ENCODE data around the gene PCLO. TPM values are rescaled to one million over a fixed set of nuclear protein-coding genes. Genes with fewer than 3 reads are reported as not detected.

PCLO gene
- total RNA-seq, 1 donor from 2014 or later: 1.7 TPM

DNA sequence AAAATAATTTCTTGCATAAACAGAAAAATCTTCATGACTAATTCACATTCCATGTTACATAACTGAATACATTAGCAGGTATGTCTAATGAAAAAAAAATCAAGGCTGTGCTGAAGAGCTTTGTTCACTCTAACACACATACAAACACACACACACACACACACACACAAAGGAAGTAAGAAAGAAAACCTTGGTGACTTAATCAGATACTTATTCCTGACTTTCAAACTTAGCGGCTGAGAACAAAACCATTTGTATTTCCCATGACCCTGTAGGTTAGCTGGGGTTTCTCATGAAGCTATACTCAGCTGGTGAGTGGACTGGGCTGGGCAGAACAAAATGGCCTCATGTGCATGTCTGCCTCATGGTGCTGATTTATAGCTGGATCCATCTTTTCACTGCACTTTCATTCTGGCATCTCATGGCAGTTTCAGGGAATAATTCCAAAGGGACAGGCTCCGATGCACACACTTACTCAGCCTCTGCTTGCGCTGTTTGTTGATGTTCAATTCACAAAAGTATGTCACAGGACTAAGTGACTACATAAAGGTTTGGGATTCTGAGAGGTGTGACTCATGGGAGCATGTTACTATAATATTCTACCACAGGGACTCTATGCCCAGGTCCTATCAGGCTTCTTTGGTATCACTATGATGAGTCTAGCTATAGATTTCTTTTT lies 161.2 kb downstream of the PCLO start:
- intact Hi-C loops (cut with DNase I): no loop called here
- no peak for ATAC-seq
- DNase-seq (ENCODE audit: missing footprints): no peak

GRCh38 chr7:82998436-82998835 lies 164.2 kb downstream of the PCLO start:
- intact Hi-C loops (cut with DNase I): no loop called here
- ATAC-seq (no peak), DNase-seq (ENCODE audit: missing footprints) (no peak)

DNA sequence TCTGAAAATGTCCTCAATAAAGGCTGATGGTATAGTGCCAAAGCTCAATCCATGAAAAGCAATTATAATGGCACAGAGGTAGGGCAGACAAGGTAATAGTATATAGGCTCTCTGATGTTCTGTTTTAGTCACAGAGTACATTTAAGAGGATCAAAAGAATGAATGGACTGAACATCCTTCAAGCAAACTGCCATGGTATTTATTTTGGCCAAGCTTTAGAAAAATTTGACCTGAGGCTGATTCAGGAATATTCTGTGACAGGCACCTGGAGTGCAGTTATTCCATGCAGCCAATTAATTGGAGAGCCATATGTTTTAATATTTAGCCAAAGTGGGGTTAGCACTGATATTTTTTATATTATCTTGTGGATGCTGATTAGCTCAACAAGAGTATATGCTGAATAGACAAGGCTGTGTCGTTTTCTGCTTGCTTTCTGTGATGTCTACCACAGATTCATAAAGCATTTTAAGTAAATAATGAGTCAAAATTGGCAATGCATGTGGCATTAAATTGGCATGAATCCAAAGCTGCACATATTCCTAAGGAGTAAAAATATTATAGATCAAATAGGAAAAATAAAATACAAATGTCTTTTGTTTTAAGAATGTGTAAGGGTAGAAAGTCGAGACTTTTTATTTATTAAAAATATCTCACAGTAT lies 177.4 kb downstream of the PCLO start:
- DNase-seq (ENCODE audit: missing footprints) (no peak), ATAC-seq (no peak)
- intact Hi-C loops (cut with DNase I): no loop called here

DNA sequence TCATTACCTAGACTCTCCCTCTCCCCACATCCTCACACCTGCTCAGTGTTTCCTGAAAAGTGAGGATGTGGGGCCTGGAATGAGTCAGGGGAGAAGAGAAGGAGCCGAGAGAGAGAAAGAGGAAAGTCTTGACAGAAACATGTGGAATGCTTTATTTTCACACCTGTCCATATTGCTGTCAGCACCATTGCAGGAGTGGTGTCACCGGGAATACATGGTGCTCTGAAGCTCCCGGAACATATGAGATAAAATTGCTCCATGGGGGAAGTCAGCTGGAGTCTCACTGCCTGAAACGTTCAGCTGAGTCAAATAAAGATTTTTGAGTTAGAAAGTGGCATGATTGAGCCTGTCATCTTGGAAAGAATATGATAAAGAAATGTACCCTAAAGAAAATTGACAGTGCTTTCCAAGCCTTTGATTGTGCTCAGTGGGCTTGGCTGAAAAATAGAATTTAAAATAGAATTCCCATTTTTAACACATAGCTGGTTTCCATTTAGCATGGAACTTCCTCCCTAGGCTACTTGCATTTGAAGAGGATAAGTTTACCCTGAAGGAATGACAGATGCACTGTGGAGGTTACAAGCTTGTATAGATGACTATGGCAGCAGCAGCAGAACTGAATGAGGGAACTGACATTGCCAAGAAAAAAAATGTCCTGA lies 182.4 kb downstream of the PCLO start:
- DNase-seq (ENCODE audit: missing footprints) (no peak), ATAC-seq (no peak)
- intact Hi-C loops (cut with DNase I): no loop called here

- intact Hi-C loops (cut with DNase I): no loop called here
- ATAC-seq: no peak
- DNase-seq (ENCODE audit: missing footprints): no peak
These were observed 186.7 kb downstream of the PCLO start for GRCh38 chr7:82975811-82976468.

DNA sequence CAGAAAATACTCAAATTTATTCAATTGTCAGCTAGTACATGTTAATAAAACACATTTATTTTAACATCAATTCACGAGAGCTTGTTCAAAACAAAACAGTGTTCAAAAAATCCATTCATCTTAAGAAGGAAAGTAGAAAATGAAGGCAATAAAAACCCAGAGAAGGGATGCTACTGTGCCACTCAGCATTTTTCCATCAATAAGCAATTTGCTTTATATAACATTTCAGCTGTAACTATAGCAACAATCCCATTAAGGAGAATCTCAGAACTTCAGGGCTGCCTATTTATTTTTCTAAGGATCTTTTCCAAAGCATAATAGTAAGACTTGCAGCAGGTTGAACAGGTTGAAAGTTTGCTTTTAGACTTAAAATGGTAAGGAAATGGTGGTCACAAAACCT lies 190.5 kb downstream of the PCLO start:
- intact Hi-C loops (cut with DNase I): no loop called here
- no peak for DNase-seq (ENCODE audit: missing footprints)
- ATAC-seq: no peak

DNA sequence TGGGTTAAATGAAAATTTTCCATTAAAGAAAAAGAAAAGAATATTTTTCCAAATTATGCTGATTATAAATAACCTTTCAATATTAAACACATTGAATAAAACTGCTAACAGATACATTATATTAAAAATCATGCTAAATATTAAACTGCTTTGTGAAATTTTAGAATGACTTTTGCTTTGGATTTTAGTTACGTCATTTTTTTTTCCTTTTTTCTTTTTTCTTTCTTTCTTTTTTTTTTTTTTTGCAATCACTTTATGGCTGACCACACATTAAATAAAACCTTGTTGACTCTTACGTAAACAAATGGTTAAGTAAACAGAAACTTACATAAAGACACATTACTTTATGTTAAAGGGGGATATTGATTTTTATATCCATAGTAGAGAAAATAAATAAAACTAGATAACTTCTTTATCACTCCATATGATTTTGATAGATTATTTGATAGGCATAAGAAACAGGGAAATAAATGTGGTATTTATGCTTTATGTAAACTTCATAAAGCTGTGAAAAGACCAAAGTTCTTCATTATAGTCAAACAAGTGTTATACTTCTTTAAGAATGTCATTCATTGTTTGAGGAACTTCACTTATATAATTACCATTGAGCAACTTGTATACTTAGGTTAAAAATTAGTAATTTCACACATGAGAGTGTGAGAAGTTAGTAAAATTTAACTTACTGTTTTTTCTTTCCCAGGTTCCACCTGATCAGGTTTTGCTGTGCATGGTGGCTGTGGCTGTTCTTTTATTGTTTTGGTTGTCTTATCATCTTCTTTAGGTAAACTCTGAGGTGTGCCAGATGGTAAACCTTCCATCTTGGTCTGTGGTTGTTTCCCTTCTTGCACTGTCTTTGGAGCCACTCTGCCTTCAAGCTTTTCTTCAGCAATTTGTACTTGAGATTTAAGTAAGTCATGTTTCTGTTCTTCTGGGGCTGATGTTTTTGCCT lies 197.3 kb downstream of the PCLO start:
- no peak for ATAC-seq
- intact Hi-C loops (cut with DNase I): no loop called here
- DNase-seq (ENCODE audit: missing footprints): no peak

DNA sequence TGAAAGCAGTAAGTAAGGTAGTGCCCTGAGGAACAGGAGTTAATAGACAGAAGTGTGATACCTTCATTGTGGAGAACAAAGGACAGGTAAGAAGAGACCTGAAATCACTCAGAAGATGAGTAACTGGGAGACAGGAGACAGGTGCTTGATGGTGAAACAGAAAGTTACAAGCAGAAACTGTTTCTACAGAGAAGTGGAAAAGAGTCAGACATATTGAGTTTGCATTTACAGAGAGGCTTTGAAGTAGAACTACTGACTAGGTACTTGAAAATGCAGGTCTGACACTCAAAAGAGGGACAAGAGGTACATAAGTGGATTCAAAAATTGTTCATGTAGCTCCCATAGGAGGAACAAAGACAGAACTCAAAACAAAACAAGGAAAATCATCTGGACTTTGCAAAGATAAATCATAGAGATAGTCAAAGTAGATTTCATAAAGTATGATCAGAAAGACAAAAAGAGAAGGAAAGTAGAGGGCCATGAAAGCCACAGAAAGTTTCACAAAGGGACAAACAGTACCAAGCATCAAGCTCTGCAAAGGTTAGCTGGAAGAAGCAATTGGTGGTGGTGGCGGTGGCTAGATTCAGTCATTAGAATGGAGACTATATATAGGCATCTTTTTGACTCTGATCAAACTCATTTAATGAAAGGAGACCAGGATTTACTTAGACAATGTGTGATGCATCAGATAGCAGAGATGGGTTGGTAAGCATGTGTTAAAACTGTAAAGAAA lies 198.4 kb downstream of the PCLO start:
- intact Hi-C loops (cut with DNase I): no loop called here
- no peak for DNase-seq (ENCODE audit: missing footprints)
- no peak for ATAC-seq

GRCh38 chr7:82961240-82961639 lies 201.4 kb downstream of the PCLO start:
- intact Hi-C loops (cut with DNase I): no loop called here
- DNase-seq (ENCODE audit: missing footprints) (no peak), ATAC-seq (no peak)

- intact Hi-C loops (cut with DNase I): no loop called here
- no peak for DNase-seq (ENCODE audit: missing footprints)
- ATAC-seq: no peak
These were observed 203.2 kb downstream of the PCLO start for GRCh38 chr7:82959528-82959927.

GRCh38 chr7:82957521-82957920 lies 205.2 kb downstream of the PCLO start:
- DNase-seq (ENCODE audit: missing footprints): no peak
- intact Hi-C loops (cut with DNase I): no loop called here
- ATAC-seq: no peak

- DNase-seq (ENCODE audit: missing footprints) (no peak), ATAC-seq (no peak)
- intact Hi-C loops (cut with DNase I): no loop called here
These were observed 209.2 kb downstream of the PCLO start for GRCh38 chr7:82953324-82954027.

DNA sequence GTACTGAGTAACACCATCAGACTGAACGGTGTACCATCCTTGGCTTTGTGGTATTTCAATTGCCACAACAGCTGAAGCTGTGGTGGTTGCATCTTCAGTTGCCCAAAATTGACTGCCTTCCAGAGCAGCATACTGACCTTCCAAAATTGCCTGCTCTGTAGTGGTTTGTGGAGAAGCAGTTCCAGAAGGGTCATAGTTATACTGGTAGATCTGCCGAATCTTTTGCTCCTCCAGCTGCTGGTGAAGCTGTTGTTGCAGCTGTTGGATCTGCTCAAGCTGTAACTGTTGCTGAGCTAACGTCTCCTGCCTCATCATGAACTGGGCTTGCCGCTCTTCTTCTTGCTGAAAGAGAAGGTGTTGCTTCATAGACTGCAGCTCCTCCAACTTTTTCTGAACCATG lies 212.2 kb downstream of the PCLO start:
- intact Hi-C loops (cut with DNase I): no loop called here
- ATAC-seq: no peak
- DNase-seq (ENCODE audit: missing footprints): no peak

DNA sequence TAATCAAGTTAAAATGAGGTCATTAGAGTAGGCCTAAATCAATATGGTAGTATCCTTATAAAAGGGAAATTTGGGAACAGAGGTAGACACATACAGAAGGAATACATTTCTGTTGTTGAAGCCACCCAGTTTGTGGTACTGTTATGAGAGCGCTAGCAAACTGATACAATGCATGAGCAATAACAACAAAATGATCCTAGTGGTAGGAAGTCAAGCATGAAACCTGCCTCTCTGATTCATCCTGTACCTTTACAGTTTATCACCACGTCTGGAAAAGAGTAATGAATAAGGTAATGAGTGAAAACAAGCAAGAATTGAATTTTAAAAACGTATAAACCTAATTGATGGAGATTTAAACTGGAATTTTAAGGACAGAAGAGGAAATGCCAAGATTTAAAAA lies 217.2 kb downstream of the PCLO start:
- no peak for DNase-seq (ENCODE audit: missing footprints)
- intact Hi-C loops (cut with DNase I): no loop called here
- no peak for ATAC-seq

- DNase-seq (ENCODE audit: missing footprints): no peak
- intact Hi-C loops (cut with DNase I): no loop called here
- ATAC-seq: no peak
These were observed 217.6 kb downstream of the PCLO start for GRCh38 chr7:82945056-82945455.

- ATAC-seq (no peak), DNase-seq (ENCODE audit: missing footprints) (no peak)
- intact Hi-C loops (cut with DNase I): no loop called here
These were observed 230.2 kb downstream of the PCLO start for GRCh38 chr7:82932516-82932915.

GRCh38 chr7:82926477-82926876 lies 236.2 kb downstream of the PCLO start:
- intact Hi-C loops (cut with DNase I): no loop called here
- ATAC-seq: no peak
- DNase-seq (ENCODE audit: missing footprints): no peak

GRCh38 chr7:82925331-82925730 lies 237.4 kb downstream of the PCLO start:
- ATAC-seq (no peak), DNase-seq (ENCODE audit: missing footprints) (no peak)
- intact Hi-C loops (cut with DNase I): no loop called here

All from Right ventricle myocardium inferior (tissue), 1 donor.